Hepatocyte (in vitro differentiated cells): Measurements from ENCODE around the gene MICALL1. TPM values are rescaled to one million over a fixed set of nuclear protein-coding genes. Genes with fewer than 3 reads are reported as not detected.

Experiments used
- DNase-seq: peaks from one replicate; pipeline ENCODE4 v3.0.0-alpha.2; 2016; ENCODE audit warnings: low spot score
- H2AFZ ChIP-seq: fragments of 200-600 bp; sonication (generic); 2 replicates; pipeline ENCODE4 v1.6.0; 2016; ENCODE audit warnings: antibody characterized with exemption, mild to moderate bottlenecking
- H3K27ac ChIP-seq: fragments of 200-600 bp; sonication (generic); 2 replicates; pipeline ENCODE4 v1.5.1; 2016; ENCODE audit warnings: mild to moderate bottlenecking
- H3K27me3 ChIP-seq: fragments of 200-600 bp; sonication (generic); 2 replicates; pipeline ENCODE4 v1.6.1; 2016
- H3K36me3 ChIP-seq: fragments of 200-600 bp; sonication (generic); replicated peaks from 2 replicates; pipeline ENCODE4 v1.5.1; 2016; ENCODE audit warnings: low read depth; ENCODE audit not compliant: insufficient read depth
- H3K4me1 ChIP-seq: fragments of 200-600 bp; sonication (generic); 2 replicates; pipeline ENCODE4 v1.5.1; 2016; ENCODE audit warnings: mild to moderate bottlenecking, moderate library complexity; ENCODE audit not compliant: insufficient read depth
- H3K4me2 ChIP-seq: fragments of 200-600 bp; sonication (generic); 2 replicates; pipeline ENCODE4 v1.6.0; 2016
- H3K4me3 ChIP-seq: fragments of 200-600 bp; sonication (generic); 2 replicates; pipeline ENCODE4 v1.5.1; 2016; ENCODE audit warnings: mild to moderate bottlenecking
- H3K79me2 ChIP-seq: fragments of 200-600 bp; sonication (generic); 2 replicates; pipeline ENCODE4 v1.6.0; 2017; ENCODE audit warnings: mild to moderate bottlenecking
- H3K9me2 ChIP-seq: fragments of 200-600 bp; sonication (generic); replicated peaks from 2 replicates; pipeline ENCODE4 v1.6.0; 2017; ENCODE audit warnings: mild to moderate bottlenecking; ENCODE audit not compliant: insufficient read depth
- H3K9me3 ChIP-seq: fragments of 200-600 bp; sonication (generic); 2 replicates; pipeline ENCODE4 v1.5.1; 2016; ENCODE audit warnings: low read depth, mild to moderate bottlenecking
- H4K20me1 ChIP-seq: fragments of 200-600 bp; sonication (generic); 2 replicates; pipeline ENCODE4 v1.6.0; 2016; ENCODE audit warnings: mild to moderate bottlenecking; ENCODE audit not compliant: insufficient read depth, poor library complexity, severe bottlenecking
- CTCF ChIP-seq: fragments of 200-600 bp; sonication (generic); IDR thresholded peaks from 2 replicates; pipeline ENCODE4 v1.5.1; 2016; ENCODE audit warnings: antibody characterized with exemption, mild to moderate bottlenecking; ENCODE audit not compliant: poor library complexity
- EZH2 ChIP-seq: fragments of 200-600 bp; sonication (generic); IDR thresholded peaks from 2 replicates; pipeline ENCODE4 v1.6.1; 2016; ENCODE audit warnings: antibody characterized with exemption, mild to moderate bottlenecking, borderline replicate concordance
- EZH2phosphoT487 ChIP-seq: fragments of 200-600 bp; sonication (generic); IDR thresholded peaks from one replicate; pipeline ENCODE4 v1.6.1; 2018; ENCODE audit warnings: antibody characterized with exemption, mild to moderate bottlenecking, low read depth, moderate library complexity; ENCODE audit not compliant: unreplicated experiment, severe bottlenecking
- WGBS: methylation state at CpG from one replicate; pipeline ENCODE4 v1.1.6; 2016; ENCODE audit warnings: low lambda C conversion rate; ENCODE audit errors: missing lambda C conversion rate; 5-methylcytosine and 5-hydroxymethylcytosine counted together
- polyA plus RNA-seq: library from polyadenylated mRNA; unstranded; fragments of >200 nt; fragmentation: Nextera tagmentation; extraction: Ambion mirVana; gene quantifications from 2 replicates; pipeline ENCODE4 v1.2.1, GENCODE V29; 2016
- total RNA-seq: library from RNA; depleted of rRNA; stranded (reverse); fragments of >200 nt; gene quantifications from 2 replicates; pipeline ENCODE4 v1.2.3, GENCODE V29; 2014

Gene MICALL1
- 20.3 and 26.1 TPM in 2 replicates for total RNA-seq
- 11.7 and 15.0 TPM in 2 replicates for polyA plus RNA-seq

- H3K27ac ChIP-seq: peak within 1 kb of the TSS; percentile 92
- peaks cover 27% of the 10 kb centered on the region for H3K79me2 ChIP-seq
- TF ChIP-seq CTCF (peak; percentile 20), EZH2phosphoT487 (no peak)
- no peaks in the 10 kb centered on the region for H3K27me3 ChIP-seq
- peaks cover 18% of the 10 kb centered on the region for H3K4me1 ChIP-seq
- H2AFZ ChIP-seq: peak within 1 kb of the TSS; percentile 56
- H3K4me3 ChIP-seq: peak within 1 kb of the TSS; percentile 72
- no peaks in the 10 kb centered on the region for H4K20me1 ChIP-seq
- 10% methylated on average over 43 of the region's 90 CpGs for WGBS
- no peaks in the 10 kb centered on the region for H3K9me3 ChIP-seq
- peak; percentile 93 for DNase-seq
- no peaks in the 10 kb centered on the region for H3K9me2 ChIP-seq
- H3K4me2 ChIP-seq: peak within 1 kb of the TSS; percentile 99
- no peaks in the 10 kb centered on the region for H3K36me3 ChIP-seq
These were observed at the start of gene MICALL1 for GRCh38 chr22:37905534-37906363. MICALL1 (plus strand) TSS chr22:37906297; CDS start chr22:37906423, 126 bp downstream.

GRCh38 chr22:37860796-37861421, 45.2 kb upstream of the MICALL1 start:
- H2AFZ ChIP-seq: no peak overlapping the region
- no peak overlapping the region for H3K27ac ChIP-seq
- no peaks in the 10 kb centered on the region for H3K9me3 ChIP-seq
- WGBS: 59% methylated on average over 7 of the region's 7 CpGs
- H3K36me3 ChIP-seq: no peaks in the 10 kb centered on the region
- TF ChIP-seq CTCF (no peak), EZH2 (no peak), EZH2phosphoT487 (no peak)
- H3K4me1 ChIP-seq: peaks cover 5% of the 10 kb centered on the region
- H3K79me2 ChIP-seq: peaks cover 18% of the 10 kb centered on the region
- H3K4me3 ChIP-seq: no peak overlapping the region
- no peaks in the 10 kb centered on the region for H4K20me1 ChIP-seq
- H3K27me3 ChIP-seq: no peaks in the 10 kb centered on the region
- no peaks in the 10 kb centered on the region for H3K9me2 ChIP-seq
- no peak for DNase-seq
- no peak overlapping the region for H3K4me2 ChIP-seq

GRCh38 chr22:37862570-37863325, 43.3 kb upstream of the MICALL1 start:
- H3K4me2 ChIP-seq: no peak overlapping the region
- H2AFZ ChIP-seq: no peak overlapping the region
- H3K36me3 ChIP-seq: no peaks in the 10 kb centered on the region

More at GRCh38 chr22:37862570-37863325, 43.3 kb upstream of the MICALL1 start:
- no peaks in the 10 kb centered on the region for H3K27me3 ChIP-seq
- no peak overlapping the region for H3K4me3 ChIP-seq
- H3K9me2 ChIP-seq: no peaks in the 10 kb centered on the region
- H3K27ac ChIP-seq: no peak overlapping the region
- peaks cover 12% of the 10 kb centered on the region for H3K79me2 ChIP-seq
- DNase-seq: no peak
- no peak for TF ChIP-seq EZH2
- no peak for TF ChIP-seq EZH2phosphoT487
- no peak for TF ChIP-seq CTCF
- peaks cover 5% of the 10 kb centered on the region for H3K4me1 ChIP-seq
- H3K9me3 ChIP-seq: no peaks in the 10 kb centered on the region
- no peaks in the 10 kb centered on the region for H4K20me1 ChIP-seq
- 84% methylated on average over 7 of the region's 7 CpGs for WGBS
